Ramos (cell line): ENCODE results near the gene MEGF11.
"Not testable (repeated sequence)": the region's sequence is repeated elsewhere in the genome, so short reads cannot be mapped to it uniquely, and the experiment has no call there.

ENCODE experiments used
- in situ Hi-C: fragments of 300-500 bp; cut with MboI; formaldehyde crosslinking; loops from one replicate; pipeline ENCODE4 v1.14.3; 2022; ENCODE audit warnings: low sequenced_read_pairs; ENCODE audit not compliant: unreplicated experiment

MEGF11 gene

GRCh38 chr15:66278671-66279070 lies 25.1 kb upstream of the MEGF11 start:
- in situ Hi-C loops = loop anchor here (25.0 kb wide), 1 partner anchor 641 kb away; no protein-coding TSS in a partner anchor

GRCh38 chr15:66278056-66278455 lies 24.5 kb upstream of the MEGF11 start:
- in situ Hi-C loops = loop anchor here (25.0 kb wide), 1 partner anchor 641 kb away; no protein-coding TSS in a partner anchor

DNA sequence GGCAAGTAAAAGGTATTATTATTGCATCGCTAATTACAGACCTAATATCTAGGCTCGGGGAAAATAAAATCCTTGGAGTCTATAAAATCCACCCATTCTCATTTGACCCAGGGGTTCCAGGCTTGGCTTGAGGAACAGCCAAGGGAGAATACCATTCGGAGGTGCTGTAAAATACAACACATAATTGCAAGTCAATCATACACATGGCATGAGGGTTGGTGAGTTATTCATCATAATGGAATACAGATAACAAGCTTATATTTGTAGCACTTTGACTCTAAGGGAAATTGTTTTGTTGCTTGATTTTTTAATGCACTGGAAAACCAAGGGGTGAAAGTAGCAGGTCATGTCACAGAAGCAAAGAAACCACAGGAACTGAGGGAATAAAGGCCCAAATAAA lies 23.0 kb upstream of the MEGF11 start:
- in situ Hi-C loops = loop anchor here (25.0 kb wide), 1 partner anchor 639 kb away; no protein-coding TSS in a partner anchor

GRCh38 chr15:66275352-66275751 lies 21.8 kb upstream of the MEGF11 start:
- in situ Hi-C loops = loop anchor here (25.0 kb wide), 1 partner anchor 638 kb away; no protein-coding TSS in a partner anchor

DNA sequence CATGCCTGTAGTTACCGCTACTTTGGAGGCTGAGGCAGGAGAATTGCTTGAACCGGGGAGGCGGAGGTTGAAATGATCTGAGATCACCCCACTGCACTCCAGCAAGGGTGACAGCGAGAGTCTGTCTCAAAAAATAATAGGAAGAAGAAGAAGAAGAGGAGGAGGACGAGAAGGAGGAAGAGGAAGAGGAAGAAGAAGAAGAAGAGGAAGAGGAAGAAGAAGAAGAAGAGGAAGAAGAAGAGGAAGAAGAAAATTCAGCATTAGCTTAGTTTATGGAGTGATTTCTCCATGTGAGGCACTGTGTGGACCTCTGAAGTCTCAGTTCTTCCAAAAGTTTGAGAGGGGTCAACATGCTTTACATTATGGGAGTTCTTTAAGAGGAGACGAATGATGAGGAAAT lies 17.4 kb upstream of the MEGF11 start:
- in situ Hi-C loops = no loop called here

DNA sequence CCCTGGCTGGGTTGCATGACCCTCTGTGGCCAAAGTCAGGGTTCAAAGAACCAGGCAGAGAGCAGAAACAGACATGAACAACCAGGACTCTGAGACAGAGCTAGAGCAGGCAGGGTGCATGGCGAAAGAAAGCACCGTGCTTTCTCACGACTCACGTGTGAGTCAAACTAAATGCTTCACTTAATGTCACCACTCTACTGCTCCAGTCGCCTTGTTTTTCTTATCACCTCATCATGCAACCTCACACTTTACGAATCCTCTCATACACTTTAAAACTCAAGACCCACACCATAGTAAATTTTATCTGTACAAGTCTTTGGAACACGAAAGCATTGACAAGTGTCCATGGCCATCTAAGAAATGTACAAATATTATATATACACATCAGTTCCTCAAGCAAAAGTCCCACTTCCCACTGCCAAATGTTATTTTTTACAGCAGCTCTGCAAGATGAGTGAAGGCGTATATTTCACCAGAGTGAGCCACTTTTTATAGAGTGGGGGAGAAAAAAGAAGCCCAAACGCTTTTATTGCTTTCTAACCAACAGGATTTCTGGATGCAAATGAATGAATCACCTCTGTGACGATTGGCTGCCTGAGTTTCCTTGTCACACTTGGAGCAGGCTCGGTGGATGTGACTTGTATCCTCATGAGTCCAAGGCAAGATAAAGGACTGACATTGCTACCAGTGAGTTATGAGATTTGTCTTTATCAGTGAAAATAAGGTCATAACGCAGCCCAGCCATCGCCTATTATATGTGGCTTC lies 16.0 kb upstream of the MEGF11 start:
- in situ Hi-C loops = no loop called here

GRCh38 chr15:66264859-66265513 lies 11.4 kb upstream of the MEGF11 start:
- in situ Hi-C loops = no loop called here

- in situ Hi-C loops = not testable (repeated sequence)
Measured at GRCh38 chr15:66262837-66263236, 9.3 kb upstream of the MEGF11 start.

- in situ Hi-C loops = no loop called here
Measured at GRCh38 chr15:66261056-66261455, 7.5 kb upstream of the MEGF11 start.

DNA sequence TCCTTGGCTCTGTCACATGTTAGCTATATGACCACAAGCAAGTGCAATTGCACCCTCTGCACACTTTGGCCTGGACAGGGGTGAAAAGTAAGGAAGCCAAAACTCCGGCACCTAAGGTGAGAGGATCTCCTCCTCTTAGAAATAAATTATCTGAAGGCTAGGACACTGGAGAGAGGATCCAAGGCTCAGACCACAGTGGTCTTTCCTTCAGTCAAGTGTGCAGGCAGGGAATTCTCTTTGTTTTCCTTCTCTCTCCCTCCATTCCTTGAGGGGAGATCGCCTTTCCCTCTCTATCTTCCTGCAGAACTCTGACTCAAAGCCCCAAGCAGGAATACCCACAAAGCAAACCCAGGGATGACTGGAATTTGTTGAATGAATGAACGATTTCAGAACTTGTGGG lies 3.1 kb upstream of the MEGF11 start:
- in situ Hi-C loops = no loop called here

GRCh38 chr15:66254951-66255676 lies 1.6 kb upstream of the MEGF11 start:
- in situ Hi-C loops = no loop called here

- in situ Hi-C loops = no loop called here
Measured at GRCh38 chr15:66254089-66254950, 770 bp upstream of the MEGF11 start.

GRCh38 chr15:66252685-66253417 lies 699 bp downstream of the MEGF11 start:
- in situ Hi-C loops = no loop called here

GRCh38 chr15:66251790-66252684 lies 1.5 kb downstream of the MEGF11 start:
- in situ Hi-C loops = no loop called here

GRCh38 chr15:66251065-66251789 lies 2.3 kb downstream of the MEGF11 start:
- in situ Hi-C loops = no loop called here

DNA sequence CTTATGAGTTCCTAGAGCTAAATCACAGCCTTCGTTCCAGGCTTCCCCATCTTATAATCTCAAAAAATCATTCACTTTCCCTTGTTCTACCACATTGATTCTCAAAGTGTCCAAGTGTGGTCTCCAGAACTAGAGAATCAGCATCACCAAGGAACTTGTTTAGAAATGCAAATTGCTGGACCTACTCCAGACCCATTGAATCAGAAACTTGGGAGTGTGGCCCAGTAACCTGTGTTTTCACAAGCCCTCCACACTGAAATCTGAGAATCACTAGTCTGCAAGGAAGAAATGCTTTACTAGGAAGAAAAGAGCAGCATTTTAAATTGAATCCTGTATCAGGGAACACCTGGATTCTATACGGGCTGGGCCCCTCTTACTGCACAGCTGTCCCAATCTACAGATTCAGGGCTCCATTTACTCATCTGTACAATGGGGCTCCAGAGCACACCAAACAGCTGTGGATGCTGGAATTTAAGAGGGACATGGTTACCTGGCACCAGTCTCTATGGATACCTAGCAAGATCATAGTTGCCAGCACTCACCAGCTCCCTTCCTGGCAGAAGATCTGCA lies 3.9 kb downstream of the MEGF11 start:
- in situ Hi-C loops = no loop called here

DNA sequence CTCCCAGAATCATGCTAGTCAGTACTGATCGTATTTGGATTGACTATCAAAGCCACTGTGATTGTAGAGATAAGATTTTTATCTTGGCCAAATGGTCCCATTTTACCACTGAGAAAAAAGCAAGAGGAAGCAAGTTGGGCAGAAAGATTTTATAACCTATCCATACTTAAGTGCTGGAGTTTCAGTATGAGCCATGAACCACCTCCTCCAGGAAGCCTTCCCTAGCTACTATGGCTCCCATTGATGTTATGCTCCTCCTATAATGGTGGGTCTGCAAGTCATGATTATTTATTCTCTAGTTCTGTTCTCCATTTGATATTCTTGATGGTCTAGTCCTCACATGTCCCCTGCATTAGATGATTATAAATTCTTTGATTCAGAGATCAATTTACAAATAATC lies 6.6 kb downstream of the MEGF11 start:
- in situ Hi-C loops = no loop called here
